GM18858 (cell line): ENCODE data around the gene PIK3R5.
"Not testable (repeated sequence)": the region's sequence is repeated elsewhere in the genome, so short reads cannot be mapped to it uniquely, and the experiment has no call there.

ENCODE experiments used
- ATAC-seq: cut with Tn5 transposase; IDR thresholded peaks from one replicate; pipeline ENCODE4 v1.9.1; 2021; ENCODE audit not compliant: unreplicated experiment

Gene PIK3R5

DNA sequence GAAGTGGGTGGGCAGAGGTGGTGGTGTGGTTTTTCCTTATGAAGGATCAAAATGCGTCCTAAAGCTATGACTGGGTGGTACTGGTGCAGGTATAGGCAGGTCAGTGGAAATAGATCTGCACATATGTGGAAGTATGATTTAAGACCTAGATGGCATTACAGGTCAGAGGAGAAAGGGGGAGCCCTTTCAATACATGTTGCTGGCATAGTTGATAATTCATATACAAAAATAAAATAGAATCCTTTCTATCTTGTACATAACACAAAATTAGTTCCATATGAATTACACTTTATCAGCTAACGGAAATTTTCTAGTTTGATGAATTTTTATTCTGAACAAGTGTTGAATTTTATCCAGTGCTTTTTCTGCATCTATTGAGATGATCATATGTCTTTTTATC, 20.8 kb upstream of the PIK3R5 start:
- no peak for ATAC-seq

DNA sequence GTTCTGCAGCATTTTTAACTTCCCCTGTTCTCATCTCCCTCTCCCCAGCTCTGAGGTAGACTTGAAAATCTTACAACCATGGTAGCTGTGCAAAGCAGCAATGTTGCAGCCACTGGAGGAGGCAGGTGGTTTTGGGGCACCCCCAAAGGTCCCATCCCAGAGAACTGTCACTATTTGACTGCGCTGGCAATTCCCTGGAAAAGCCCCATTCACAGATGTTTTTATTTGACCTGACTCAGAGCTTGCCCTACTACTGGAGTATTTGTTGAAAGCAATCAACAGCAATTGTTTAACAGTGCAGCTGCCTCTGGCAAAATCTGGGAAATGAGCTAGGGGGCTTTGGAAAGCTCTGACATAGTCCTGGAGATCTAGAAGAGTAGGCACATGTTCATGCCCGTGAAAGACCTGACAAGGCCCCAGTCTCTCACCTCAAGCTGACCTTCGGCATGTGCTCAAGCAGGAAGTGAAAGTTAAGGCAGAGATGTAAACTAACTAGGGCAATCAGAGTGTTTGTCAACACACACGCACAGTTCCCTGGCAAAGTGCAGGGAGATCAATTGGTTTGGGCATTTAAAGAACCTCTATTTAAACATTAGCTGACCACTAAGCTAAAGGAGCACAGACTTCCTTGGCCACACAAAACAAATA, 19.7 kb upstream of the PIK3R5 start:
- ATAC-seq: no peak

- not testable (repeated sequence) for ATAC-seq
These were observed 18.7 kb upstream of the PIK3R5 start for GRCh38 chr17:8984225-8984624.

DNA sequence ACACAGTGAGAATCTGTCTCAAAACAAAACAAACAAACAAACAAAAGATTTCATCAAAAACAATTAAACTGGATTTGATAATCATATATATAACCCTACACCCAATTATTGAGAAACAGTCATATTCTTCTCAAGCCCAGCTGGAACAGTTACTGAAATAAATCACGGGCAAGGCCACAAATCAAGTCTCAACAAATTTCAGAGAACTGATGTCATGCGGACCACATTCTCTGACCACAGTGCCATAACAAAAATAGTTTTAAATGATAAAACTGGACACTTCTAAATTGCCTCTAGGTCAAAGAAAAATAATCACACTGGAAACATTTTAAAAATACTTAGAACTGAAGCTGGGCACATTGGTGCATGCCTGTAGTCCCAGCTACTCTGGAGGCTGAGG, 15.9 kb upstream of the PIK3R5 start:
- ATAC-seq: no peak

GRCh38 chr17:8979715-8980114, 14.2 kb upstream of the PIK3R5 start:
- no peak for ATAC-seq

DNA sequence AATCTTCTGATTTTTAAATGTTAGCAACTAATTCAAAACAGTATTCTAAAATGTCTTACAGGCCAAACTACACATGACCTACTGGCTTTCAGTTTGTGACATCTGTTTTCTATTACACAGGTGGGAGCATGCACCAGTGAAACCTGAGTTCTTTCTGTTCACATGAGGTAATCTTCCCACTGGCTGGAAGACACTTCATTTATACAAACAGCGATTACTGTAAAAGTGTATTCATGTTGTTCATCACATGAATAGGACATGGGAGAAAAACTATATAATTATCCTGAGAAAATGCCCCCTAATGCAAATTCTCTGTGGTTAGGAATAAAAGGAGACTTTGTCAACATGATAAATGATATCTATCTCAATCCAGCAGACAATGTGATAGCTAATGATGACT, 11.1 kb upstream of the PIK3R5 start:
- ATAC-seq: no peak

DNA sequence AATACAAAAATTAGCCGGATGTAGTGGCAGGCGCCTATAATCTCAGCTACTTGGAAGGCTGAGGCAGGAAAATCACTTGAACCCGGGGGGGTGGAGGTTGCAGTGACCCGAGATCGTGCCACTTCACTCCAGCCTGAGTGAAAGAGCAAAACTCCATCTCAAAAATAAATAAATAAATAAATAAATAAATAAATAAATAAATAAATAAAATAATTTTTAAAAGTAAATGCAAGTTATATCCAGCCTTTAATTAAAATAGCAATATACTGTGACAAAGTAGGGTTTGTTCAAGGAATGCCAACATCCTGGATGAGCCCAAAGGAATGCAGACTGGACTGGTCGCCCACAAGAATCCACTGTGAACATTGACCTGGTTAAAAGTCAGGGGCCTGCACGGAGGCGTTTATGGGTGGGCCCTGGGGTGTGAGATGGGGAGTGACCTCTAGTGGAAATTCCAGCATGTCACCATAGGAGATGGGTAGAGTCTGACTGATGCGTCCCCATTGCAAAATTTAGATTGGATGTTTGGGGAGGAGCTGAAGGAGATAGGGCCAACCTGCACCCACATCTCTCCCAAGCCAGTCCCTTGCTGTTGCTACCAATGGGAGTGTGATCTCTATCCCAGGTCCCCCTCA, 9.7 kb upstream of the PIK3R5 start:
- no peak for ATAC-seq

DNA sequence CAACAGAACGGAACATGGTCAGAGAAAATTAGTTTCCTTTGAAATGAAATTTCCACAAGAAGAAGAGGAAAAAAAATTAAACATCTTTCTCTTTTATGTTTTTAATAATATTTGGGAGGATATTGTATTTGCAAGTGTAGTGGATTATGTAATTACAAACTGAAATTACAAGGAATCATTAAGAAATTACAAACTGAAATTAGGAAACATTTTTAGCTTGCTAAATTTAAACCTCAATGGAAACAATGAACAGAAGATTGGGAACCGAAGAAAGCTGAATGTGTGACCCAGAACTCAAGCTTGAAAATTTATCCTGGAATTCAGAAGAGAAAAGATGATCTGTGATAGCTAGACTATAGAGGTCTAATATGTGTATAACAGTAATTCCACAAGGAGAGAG, 4.4 kb upstream of the PIK3R5 start:
- no peak for ATAC-seq

DNA sequence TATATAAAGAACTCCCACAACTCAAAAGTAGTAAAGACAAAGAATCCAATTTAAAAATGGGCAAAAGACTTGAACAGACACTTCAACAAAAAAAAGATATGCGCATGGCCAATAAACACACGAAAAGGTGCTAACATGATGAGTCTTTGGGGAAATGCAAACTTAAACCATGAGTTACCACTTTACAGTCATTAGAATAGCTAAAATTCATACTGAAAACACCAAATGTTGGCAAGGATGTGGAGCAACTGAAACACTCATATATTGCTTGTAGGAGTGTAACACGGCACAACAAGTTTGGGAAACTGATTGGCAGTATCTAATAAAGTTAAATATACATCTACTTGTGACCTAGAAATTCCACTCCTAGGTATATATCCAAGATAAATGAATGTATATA, 3.0 kb upstream of the PIK3R5 start:
- ATAC-seq: no peak

DNA sequence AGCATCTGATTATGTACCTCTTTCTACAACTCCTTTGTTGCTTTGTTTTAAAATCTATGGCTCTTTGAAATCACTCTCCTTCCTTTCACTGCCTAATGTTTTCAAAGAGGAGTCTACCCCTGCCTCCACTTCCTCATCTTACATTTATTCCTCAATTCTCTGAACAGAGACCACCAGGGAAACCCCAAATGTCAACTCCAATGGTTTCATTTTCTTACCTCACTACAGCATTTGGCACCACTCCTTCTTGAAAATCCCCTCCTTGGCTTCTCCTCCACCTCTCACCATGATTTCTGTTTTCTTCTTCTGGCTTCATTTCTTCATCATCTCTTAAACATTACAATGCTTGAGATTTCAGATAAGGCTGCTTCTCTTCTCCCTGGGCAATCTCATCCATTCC, 2.4 kb upstream of the PIK3R5 start:
- no peak for ATAC-seq

- no peak for ATAC-seq
These were observed 1.4 kb upstream of the PIK3R5 start for GRCh38 chr17:8966926-8967325.

DNA sequence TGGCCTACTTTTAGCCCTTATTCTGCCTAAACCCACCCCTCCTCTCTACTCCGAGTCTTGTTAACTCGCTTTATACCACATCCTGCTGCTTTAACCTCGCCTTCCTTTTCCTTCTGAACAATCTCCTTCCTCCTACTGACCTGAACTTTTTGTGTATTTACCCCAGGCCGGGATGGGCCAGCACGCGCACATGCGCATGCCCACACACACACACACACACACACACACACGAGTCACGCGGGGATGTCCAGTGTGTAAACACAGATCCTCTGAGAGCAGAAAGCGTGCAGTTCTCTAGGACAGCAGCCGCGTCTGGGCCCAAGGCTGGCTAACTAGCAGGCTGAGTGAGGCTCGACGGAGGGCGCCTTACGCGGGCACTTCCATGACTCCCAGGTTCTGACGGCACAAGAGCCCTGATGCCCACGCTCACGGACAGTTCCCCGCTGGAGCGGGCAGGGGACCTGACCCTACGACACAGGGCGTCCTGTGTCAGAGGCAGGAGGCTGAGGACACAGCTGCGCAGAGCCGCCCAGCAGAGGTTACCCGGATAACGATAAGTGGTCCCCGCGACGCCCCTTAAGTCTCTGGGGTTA, 610 bp downstream of the PIK3R5 start:
- ATAC-seq: no peak

GRCh38 chr17:8963647-8964258, 1.8 kb downstream of the PIK3R5 start:
- ATAC-seq: no peak

GRCh38 chr17:8963014-8963413, 2.5 kb downstream of the PIK3R5 start:
- ATAC-seq: no peak

- no peak for ATAC-seq
These were observed 3.7 kb downstream of the PIK3R5 start for GRCh38 chr17:8961829-8962228.

DNA sequence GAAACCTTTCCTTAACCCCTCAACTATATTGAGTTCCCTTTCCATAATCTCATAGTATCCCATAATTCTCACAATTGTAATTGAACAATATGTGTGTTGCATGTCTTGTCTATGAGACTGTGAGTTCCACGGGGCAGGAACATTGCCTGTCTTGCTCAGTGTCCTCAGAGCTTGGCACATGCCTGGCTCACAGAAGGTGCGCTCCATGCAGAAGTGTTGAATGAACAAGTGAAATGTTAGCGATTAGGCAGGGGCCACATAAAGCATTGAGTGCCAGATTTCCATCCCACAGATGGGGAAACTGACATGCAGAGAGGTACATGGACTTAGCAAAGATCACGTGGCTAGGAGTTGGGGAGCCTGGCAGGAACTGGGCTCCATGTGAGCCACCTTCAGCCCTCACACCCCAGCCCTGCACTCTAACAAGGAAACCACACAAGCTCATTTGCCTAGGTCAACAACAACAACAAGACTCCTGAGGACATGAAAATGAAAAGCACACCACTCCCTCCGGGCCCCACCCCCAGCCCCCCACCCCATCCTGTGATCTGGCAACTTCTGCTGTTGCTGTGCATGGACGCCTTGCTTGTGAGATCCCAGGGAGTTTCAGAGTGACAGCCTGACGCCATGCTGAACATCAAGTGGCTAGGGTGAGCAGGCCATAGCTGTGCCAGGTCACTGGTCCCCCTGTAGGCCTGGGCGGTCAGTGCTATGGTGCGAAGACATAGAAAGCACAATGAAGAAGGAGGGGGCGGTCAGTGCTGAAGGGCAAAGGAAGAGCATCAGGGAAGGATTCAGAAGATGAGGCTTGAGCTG, 5.0 kb downstream of the PIK3R5 start:
- no peak for ATAC-seq

DNA sequence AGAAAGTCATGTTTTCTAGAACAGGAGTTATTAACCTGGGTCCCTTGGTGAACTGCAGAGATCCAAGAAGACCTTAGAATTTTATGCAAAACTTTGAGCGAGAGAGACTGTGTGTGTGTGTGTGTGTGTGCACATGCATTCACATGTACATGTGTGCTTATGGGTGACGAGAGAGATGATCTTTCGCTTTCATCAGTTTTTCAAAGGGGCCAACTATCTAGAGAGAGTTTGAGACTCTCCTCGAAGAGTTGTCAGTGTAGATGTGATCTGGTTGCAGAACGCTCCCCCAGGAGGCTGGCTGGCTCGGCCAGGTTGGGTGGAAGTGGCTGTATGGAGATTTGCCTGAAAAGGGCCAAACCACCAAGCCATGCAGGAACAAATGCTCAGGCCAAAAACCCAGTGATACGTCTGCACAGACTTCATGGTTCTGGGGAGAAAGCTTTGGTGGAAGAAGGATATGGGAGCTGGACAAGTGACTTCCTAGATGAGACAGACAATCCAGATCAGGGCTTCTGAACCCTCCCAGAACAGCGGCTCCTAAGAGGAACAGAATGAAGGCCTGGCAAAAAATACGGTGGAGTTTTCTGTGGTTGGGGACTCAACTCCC, 6.1 kb downstream of the PIK3R5 start:
- no peak for ATAC-seq

GRCh38 chr17:8957721-8958120, 7.8 kb downstream of the PIK3R5 start:
- ATAC-seq: no peak

GRCh38 chr17:8956465-8956902, 9.0 kb downstream of the PIK3R5 start:
- no peak for ATAC-seq

- ATAC-seq: no peak
These were observed 10.2 kb downstream of the PIK3R5 start for GRCh38 chr17:8955021-8955959.
